Muscle layer of duodenum (tissue), 2 donors: ENCODE measurements around the gene NAT14.
A peak's percentile ranks its signal among the peaks of the same experiment; 100 is the strongest.

Source experiments
- H3K27ac ChIP-seq: one replicate; pipeline ENCODE4 v1.7.0; 2013; ENCODE audit warnings: mild to moderate bottlenecking, low read length
- H3K27me3 ChIP-seq: one replicate; pipeline ENCODE4 v1.7.0; 2013; ENCODE audit warnings: low read depth, mild to moderate bottlenecking, control low read depth, low read length
- H3K36me3 ChIP-seq, 2 donors: one replicate each; pipeline ENCODE4 v1.7.0; 2013; ENCODE audit warnings: low read length in 2 of 2, control low read depth in 1 of 2, mild to moderate bottlenecking in 1 of 2; ENCODE audit not compliant: insufficient read depth in 2 of 2, control insufficient read depth in 1 of 2
- H3K4me1 ChIP-seq, 2 donors: one replicate each; pipeline ENCODE4 v1.7.0; 2013; ENCODE audit warnings: low read length in 2 of 2, mild to moderate bottlenecking in 2 of 2, control low read depth in 1 of 2, moderate library complexity in 1 of 2; ENCODE audit not compliant: insufficient read depth in 2 of 2, control insufficient read depth in 1 of 2
- H3K4me3 ChIP-seq, 2 donors: one replicate each; pipeline ENCODE4 v1.7.0; 2013; ENCODE audit warnings: low read length in 2 of 2, low read depth in 1 of 2, mild to moderate bottlenecking in 1 of 2
- H3K9me3 ChIP-seq, 2 donors: one replicate each; pipeline ENCODE4 v1.7.0; 2013; ENCODE audit warnings: low read length in 2 of 2, control low read depth in 1 of 2, mild to moderate bottlenecking in 1 of 2; ENCODE audit not compliant: control insufficient read depth in 1 of 2
- donor health status: healthy.

The NAT14 gene

DNA sequence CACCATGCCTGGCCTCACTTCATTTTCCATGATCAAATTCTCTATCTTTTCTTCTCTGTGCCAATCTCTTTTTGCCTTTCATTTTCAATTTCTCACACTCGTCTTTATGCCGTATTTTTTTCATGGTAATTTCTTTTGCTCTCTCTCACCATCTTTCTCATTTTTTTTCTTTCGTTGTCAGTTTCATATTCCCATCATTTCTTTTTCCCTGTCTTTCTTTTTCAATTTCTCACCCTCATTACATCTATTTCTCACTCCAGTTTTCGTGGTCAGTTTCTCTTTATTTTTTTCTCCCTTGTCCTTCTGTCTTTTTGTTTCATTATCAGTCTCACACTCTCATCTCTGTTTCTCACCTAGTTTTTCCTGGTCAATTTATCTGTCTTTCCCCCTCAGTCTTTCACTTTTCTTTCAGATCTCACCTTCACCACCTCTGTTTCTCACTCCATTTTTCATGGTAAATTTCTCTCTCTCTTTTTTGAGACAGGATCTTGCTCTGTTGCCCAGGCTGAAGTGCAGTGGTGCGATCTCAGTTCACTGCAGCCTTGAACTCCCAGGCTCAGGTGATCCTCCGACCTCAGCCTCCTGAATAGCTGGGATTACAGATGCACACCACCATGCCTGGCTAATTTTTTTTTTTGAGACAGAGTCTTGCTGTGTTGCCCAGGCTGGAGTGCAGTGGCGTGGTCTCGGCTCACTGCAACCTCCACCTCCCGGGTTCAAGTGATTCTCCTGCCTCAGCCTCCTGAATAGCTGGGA is 17.4 kb downstream of the NAT14 start:
- Histone ChIP-seq H3K9me3 (no peaks in the 10 kb centered on the region), H3K36me3 (peaks cover 0 to 38% of the 10 kb centered on the region in 2 donors), H3K4me1 (peaks cover 0 to 9% of the 10 kb centered on the region in 2 donors), H3K27ac (no peak overlapping the region), H3K4me3 (no peak overlapping the region), H3K27me3 (no peaks in the 10 kb centered on the region)

GRCh38 chr19:55503157-55503501 is 18.1 kb downstream of the NAT14 start:
- peaks cover 0 to 38% of the 10 kb centered on the region in 2 donors for H3K36me3 ChIP-seq
- no peaks in the 10 kb centered on the region for H3K9me3 ChIP-seq
- H3K27ac ChIP-seq = no peak overlapping the region
- no peaks in the 10 kb centered on the region for H3K27me3 ChIP-seq
- peak overlapping the region in 1 of 2 donors; percentile 60 for H3K4me3 ChIP-seq
- H3K4me1 ChIP-seq = peaks cover 0 to 7% of the 10 kb centered on the region in 2 donors

DNA sequence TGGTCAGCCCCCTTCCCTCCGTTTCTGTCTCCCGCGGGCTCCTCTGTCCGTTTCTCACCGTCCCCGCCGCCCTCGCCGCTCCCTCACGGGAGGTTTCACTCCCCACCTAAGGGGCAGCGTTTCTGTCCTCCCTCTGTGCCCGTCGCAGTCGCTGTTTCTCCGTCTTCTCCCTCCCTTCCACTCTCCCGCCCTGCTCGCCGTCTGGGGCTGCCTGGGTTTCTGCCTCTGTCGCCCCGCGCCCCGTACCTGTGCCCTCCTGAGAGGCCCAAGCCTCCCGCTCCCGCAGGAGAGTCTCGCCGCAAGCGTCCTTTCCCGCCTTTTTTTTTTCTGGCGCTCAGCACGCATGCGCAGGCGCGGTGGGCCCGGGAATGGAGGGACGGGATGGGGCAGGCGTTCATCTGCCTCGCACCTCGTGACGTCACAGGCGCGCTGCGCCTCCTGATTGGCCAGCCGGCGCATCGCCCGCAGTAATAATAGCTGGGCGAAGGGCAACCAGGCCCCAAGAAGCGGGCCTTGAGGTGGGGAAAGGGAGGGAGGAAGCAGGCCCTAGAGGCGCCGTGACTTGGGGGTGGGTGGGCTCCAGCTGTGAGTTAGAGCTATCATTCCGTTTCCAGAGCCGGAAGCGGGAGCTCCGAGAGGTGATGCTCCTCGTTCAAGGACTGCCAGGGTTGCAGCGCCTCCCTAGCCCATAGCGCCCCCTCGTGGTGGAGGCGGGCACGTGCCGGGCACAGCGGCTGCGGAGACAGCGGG is 18.7 kb downstream of the NAT14 start:
- Histone ChIP-seq H3K9me3 (no peaks in the 10 kb centered on the region), H3K4me1 (peaks cover 0 to 6% of the 10 kb centered on the region in 2 donors), H3K36me3 (peaks cover 0 to 37% of the 10 kb centered on the region in 2 donors), H3K27ac (no peak overlapping the region), H3K27me3 (no peaks in the 10 kb centered on the region), H3K4me3 (peak overlapping the region; percentile 39 to 60)

DNA sequence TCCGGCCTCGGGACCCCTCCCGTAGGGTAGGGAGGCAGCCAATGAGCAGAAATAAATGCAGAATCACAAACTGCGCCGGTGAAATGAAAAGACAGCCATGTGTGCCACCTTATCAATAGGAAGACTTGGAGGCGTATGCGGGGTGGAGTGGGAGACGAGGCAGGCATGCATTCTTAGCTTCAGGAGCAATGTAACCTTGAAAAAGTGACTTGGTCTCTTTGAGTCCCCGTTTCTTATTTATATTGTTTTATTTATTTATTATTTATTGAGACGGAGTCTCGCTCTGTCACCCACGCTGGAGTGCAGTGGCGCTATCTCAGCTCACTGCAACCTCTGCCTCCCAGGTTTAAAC is 19.2 kb downstream of the NAT14 start:
- H3K9me3 ChIP-seq = no peaks in the 10 kb centered on the region
- peaks cover 0 to 6% of the 10 kb centered on the region in 2 donors for H3K4me1 ChIP-seq
- H3K27me3 ChIP-seq = no peaks in the 10 kb centered on the region
- no peak overlapping the region for H3K27ac ChIP-seq
- peaks cover 0 to 31% of the 10 kb centered on the region in 2 donors for H3K36me3 ChIP-seq
- peak overlapping the region in 1 of 2 donors; percentile 60 for H3K4me3 ChIP-seq

DNA sequence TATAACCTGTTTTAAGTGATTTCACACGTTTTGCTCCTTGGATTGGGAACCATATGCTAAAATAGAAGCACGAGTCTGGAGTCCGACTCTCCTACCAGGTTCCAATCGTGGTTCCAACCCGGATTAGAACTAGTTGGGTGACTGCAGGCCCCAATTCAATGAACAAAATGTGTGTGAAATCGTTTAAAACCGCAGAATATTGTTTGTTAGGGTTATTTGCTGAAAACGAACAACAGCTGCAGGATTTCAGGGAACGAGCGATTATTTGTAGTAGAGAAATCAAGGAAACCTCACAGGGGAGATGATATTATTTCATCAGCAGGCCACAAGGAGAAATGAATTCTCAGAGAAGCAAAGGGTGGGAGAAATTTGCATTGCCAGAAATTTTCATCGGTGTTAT is 20.0 kb downstream of the NAT14 start:
- Histone ChIP-seq H3K27ac (no peak overlapping the region), H3K4me1 (peaks cover 0 to 6% of the 10 kb centered on the region in 2 donors), H3K9me3 (no peaks in the 10 kb centered on the region), H3K27me3 (no peaks in the 10 kb centered on the region), H3K36me3 (peaks cover 0 to 28% of the 10 kb centered on the region in 2 donors), H3K4me3 (no peak overlapping the region)

DNA sequence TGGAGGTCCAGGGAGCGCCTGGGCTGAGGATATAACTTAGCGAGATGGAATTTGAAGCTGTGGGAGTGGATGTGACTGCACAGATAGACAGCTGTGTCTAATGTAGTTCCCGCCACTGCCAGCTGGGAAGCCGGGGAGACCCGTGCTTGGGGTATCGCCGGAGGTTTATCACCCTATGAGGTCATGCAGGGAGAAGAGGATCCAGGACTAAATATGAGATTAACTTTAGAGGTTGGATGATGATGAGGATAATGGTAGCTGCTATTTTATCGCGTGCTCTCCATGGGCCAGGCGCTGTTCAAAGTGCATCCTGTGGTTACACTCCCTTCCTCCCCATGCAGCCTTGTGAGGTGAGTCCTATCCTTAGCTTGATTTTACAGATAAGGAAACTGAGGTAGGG is 23.1 kb downstream of the NAT14 start:
- H3K9me3 ChIP-seq = no peaks in the 10 kb centered on the region
- no peak overlapping the region for H3K4me3 ChIP-seq
- peaks cover 0 to 10% of the 10 kb centered on the region in 2 donors for H3K36me3 ChIP-seq
- H3K27ac ChIP-seq = no peak overlapping the region
- H3K4me1 ChIP-seq = peaks cover 0 to 6% of the 10 kb centered on the region in 2 donors
- H3K27me3 ChIP-seq = no peaks in the 10 kb centered on the region

GRCh38 chr19:55516878-55517620 is 32.1 kb downstream of the NAT14 start:
- H3K9me3 ChIP-seq = no peaks in the 10 kb centered on the region
- peaks cover 0 to 19% of the 10 kb centered on the region in 2 donors for H3K4me1 ChIP-seq
- no peaks in the 10 kb centered on the region for H3K27me3 ChIP-seq
- peaks cover 0 to 18% of the 10 kb centered on the region in 2 donors for H3K36me3 ChIP-seq
- peak overlapping the region; percentile 39 to 47 for H3K4me3 ChIP-seq
- peak overlapping the region; percentile 86 for H3K27ac ChIP-seq

- Histone ChIP-seq H3K27ac (no peak overlapping the region), H3K9me3 (no peaks in the 10 kb centered on the region), H3K36me3 (peaks cover 0 to 3% of the 10 kb centered on the region in 2 donors), H3K4me1 (peaks cover 0 to 21% of the 10 kb centered on the region in 2 donors), H3K4me3 (no peak overlapping the region), H3K27me3 (no peaks in the 10 kb centered on the region)
These were observed 34.7 kb downstream of the NAT14 start for GRCh38 chr19:55519451-55520311.

GRCh38 chr19:55520691-55521292 is 35.8 kb downstream of the NAT14 start:
- Histone ChIP-seq H3K27me3 (no peaks in the 10 kb centered on the region), H3K4me3 (no peak overlapping the region), H3K27ac (no peak overlapping the region), H3K4me1 (peaks cover 0 to 21% of the 10 kb centered on the region in 2 donors), H3K9me3 (no peaks in the 10 kb centered on the region), H3K36me3 (no peaks in the 10 kb centered on the region)

- H3K27ac ChIP-seq = no peak overlapping the region
- H3K4me1 ChIP-seq = peaks cover 5 to 27% of the 10 kb centered on the region in 2 donors
- no peaks in the 10 kb centered on the region for H3K9me3 ChIP-seq
- peaks cover 6% of the 10 kb centered on the region for H3K27me3 ChIP-seq
- no peak overlapping the region for H3K4me3 ChIP-seq
- H3K36me3 ChIP-seq = no peaks in the 10 kb centered on the region
These were observed 40.5 kb downstream of the NAT14 start for GRCh38 chr19:55525289-55526101.
